ENCODE measurements around the gene ACACB. TPM values are rescaled to one million over a fixed set of nuclear protein-coding genes. Genes with fewer than 3 reads are reported as not detected.

The ACACB gene
- total RNA-seq, 4 donors from 2014 or later = 19.6 to 38.2 (median 25.8) TPM

DNA sequence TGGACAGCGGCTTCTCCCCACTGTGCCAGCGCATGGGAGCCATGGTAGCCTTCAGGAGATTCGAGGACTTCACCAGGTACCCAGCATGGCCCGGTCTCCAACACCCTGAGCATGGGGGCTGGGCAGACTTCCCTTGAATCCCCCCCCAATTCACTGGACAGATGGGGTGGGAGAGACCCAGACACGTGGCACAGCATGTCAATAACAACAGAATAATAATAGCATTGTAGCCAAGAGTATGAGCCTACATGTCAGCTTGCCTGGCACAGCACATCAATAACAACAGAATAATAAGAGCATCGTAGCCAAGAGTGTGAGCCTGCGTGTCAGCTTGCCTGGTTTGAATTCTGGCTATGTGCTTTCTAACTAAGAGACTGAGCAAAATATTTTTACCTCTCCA is 116.3 kb downstream of the ACACB start:
- intact Hi-C loops (cut with DNase I; ENCODE audit: low total_unique reads) = no loop called here
- no peak overlapping the region for H3K4me3 ChIP-seq (ENCODE audit: low read depth, poor library complexity, severe bottlenecking)
- TF ChIP-seq, protein P1, sequence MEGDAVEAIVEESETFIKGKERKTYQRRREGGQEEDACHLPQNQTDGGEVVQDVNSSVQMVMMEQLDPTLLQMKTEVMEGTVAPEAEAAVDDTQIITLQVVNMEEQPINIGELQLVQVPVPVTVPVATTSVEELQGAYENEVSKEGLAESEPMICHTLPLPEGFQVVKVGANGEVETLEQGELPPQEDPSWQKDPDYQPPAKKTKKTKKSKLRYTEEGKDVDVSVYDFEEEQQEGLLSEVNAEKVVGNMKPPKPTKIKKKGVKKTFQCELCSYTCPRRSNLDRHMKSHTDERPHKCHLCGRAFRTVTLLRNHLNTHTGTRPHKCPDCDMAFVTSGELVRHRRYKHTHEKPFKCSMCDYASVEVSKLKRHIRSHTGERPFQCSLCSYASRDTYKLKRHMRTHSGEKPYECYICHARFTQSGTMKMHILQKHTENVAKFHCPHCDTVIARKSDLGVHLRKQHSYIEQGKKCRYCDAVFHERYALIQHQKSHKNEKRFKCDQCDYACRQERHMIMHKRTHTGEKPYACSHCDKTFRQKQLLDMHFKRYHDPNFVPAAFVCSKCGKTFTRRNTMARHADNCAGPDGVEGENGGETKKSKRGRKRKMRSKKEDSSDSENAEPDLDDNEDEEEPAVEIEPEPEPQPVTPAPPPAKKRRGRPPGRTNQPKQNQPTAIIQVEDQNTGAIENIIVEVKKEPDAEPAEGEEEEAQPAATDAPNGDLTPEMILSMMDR (IDR thresholded peaks at IDR 0.05) = no peak
- no peak for TF ChIP-seq POLR2A (IDR thresholded peaks at IDR 0.05)
- no peak for DNase-seq (ENCODE audit: low spot score in 2 of 2)
- 87 to 88% methylated on average over 7 of the region's 7 CpGs for WGBS, 2 donors

DNA sequence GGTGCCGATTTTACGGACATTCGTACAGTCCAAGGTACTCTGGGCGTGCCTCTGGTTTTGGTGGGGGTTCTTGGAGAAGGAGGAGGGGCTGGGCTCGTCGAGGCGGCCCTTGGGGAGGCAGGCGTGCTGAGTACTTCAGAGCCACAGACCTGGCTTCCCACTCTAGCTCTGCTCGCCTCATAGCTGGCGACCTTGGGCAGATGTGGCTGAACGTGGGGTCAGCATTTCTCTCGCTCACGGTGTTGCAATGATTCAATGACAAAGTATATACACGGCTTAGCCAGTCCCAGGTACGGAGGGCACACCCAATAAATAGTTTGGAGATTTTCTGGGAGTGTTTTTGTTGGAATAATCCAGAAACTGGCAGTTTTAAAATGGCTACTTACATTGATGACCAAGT is 117.6 kb downstream of the ACACB start:
- 88 to 92% methylated on average over 15 of the region's 15 CpGs for WGBS, 2 donors
- no peak for DNase-seq (ENCODE audit: low spot score in 2 of 2)
- intact Hi-C loops (cut with DNase I; ENCODE audit: low total_unique reads) = no loop called here
- TF ChIP-seq POLR2A (IDR thresholded peaks at IDR 0.05) = no peak
- TF ChIP-seq, protein P1 (IDR thresholded peaks at IDR 0.05) = no peak
- H3K4me3 ChIP-seq (ENCODE audit: low read depth, poor library complexity, severe bottlenecking) = no peak overlapping the region

- H3K4me3 ChIP-seq (ENCODE audit: low read depth, poor library complexity, severe bottlenecking) = no peak overlapping the region
- TF ChIP-seq POLR2A (IDR thresholded peaks at IDR 0.05) = no peak
- TF ChIP-seq, protein P1 (IDR thresholded peaks at IDR 0.05) = no peak
- no peak for DNase-seq (ENCODE audit: low spot score in 2 of 2)
- intact Hi-C loops (cut with DNase I; ENCODE audit: low total_unique reads) = no loop called here
- WGBS, 2 donors = 83 to 84% methylated on average over 6 of the region's 6 CpGs
Observed at GRCh38 chr12:109236257-109236656, 119.9 kb downstream of the ACACB start.

- TF ChIP-seq, protein P1 (IDR thresholded peaks at IDR 0.05) = no peak
- no peak for TF ChIP-seq POLR2A (IDR thresholded peaks at IDR 0.05)
- no peak overlapping the region for H3K4me3 ChIP-seq (ENCODE audit: low read depth, poor library complexity, severe bottlenecking)
- no peak for DNase-seq (ENCODE audit: low spot score in 2 of 2)
- intact Hi-C loops (cut with DNase I; ENCODE audit: low total_unique reads) = no loop called here
- 70 to 72% methylated on average over 4 of the region's 4 CpGs for WGBS, 2 donors
Observed at GRCh38 chr12:109239179-109239578, 122.8 kb downstream of the ACACB start.

GRCh38 chr12:109239691-109240090 is 123.3 kb downstream of the ACACB start:
- no peak for DNase-seq (ENCODE audit: low spot score in 2 of 2)
- WGBS, 2 donors = 74 to 84% methylated on average over 11 of the region's 11 CpGs
- no peak for TF ChIP-seq POLR2A (IDR thresholded peaks at IDR 0.05)
- TF ChIP-seq, protein P1 (IDR thresholded peaks at IDR 0.05) = no peak
- H3K4me3 ChIP-seq (ENCODE audit: low read depth, poor library complexity, severe bottlenecking) = no peak overlapping the region
- intact Hi-C loops (cut with DNase I; ENCODE audit: low total_unique reads) = no loop called here

DNA sequence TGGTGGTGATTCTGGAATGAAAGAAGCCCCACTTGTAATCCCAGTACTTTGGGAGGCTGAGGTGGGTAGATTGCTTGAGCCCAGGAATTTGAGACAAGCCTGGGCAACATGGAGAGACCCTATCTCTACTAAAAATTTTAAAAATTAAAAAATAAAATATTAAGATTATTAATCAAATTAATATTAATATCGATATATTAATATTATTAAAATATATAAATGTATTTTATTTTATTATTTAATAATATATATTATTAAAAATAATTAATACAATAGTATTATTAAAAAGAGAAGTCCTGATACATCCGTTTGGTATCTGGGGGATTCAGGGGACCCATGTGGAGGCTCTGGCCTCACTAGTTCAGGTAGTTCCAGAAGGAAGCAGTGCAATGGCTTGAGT is 124.0 kb downstream of the ACACB start:
- no peak for TF ChIP-seq POLR2A (IDR thresholded peaks at IDR 0.05)
- TF ChIP-seq, protein P1 (IDR thresholded peaks at IDR 0.05) = no peak
- 90 to 93% methylated on average over 2 of the region's 2 CpGs for WGBS, 2 donors
- intact Hi-C loops (cut with DNase I; ENCODE audit: low total_unique reads) = no loop called here
- DNase-seq (ENCODE audit: low spot score in 2 of 2) = no peak
- H3K4me3 ChIP-seq (ENCODE audit: low read depth, poor library complexity, severe bottlenecking) = no peak overlapping the region
